H1 (cell line): ENCODE results near the gene DAP. TPM values are rescaled to one million over a fixed set of nuclear protein-coding genes. Genes with fewer than 3 reads are reported as not detected.

Source experiments
- CTCF ChIA-PET: fragments of 300-600 bp; sonication (Branson Sonifier 250); formaldehyde crosslinking; loops from one replicate; lab custom pipeline; 2021; ENCODE audit not compliant: partially characterized antibody; lab: Charles Lee
- POLR2A ChIA-PET: fragments of 300-600 bp; sonication (Branson Sonifier 250); formaldehyde crosslinking; loops from one replicate; lab custom pipeline; 2021; ENCODE audit warnings: inconsistent platforms; ENCODE audit not compliant: partially characterized antibody; lab: Charles Lee
- DNase-seq, 2 experiments: peaks; one replicate each; pipeline versions ENCODE4 v3.0.0 to v3.0.0-alpha.2; 2010 to 2022; ENCODE audit warnings: low spot score in 2 of 2, low read depth in 1 of 2, mixed read lengths in 1 of 2
- FAIRE-seq: peaks from 2 replicates; lab custom pipeline; 2011; peaks lifted over from hg19 to GRCh38; lab: Jason Lieb, UNC
- H2AFZ ChIP-seq: 2 replicates; pipeline ENCODE4 v1.8.1; 2012; ENCODE audit warnings: low read length, inconsistent platforms
- H2AK5ac ChIP-seq: 2 replicates; pipeline ENCODE4 v1.6.1; 2013; ENCODE audit warnings: low read depth, low read length
- H2BK120ac ChIP-seq: replicated peaks from 2 replicates; pipeline ENCODE3; 2013; ENCODE audit warnings: low read depth, low read length, inconsistent platforms
- H2BK12ac ChIP-seq: 2 replicates; pipeline ENCODE4 v1.6.1; 2013; ENCODE audit warnings: low read depth, low read length
- H2BK15ac ChIP-seq: 2 replicates; pipeline ENCODE4 v1.6.1; 2013; ENCODE audit warnings: low read length
- H2BK20ac ChIP-seq: 2 replicates; pipeline ENCODE4 v1.6.1; 2013; ENCODE audit warnings: low read length
- H2BK5ac ChIP-seq: 2 replicates; pipeline ENCODE4 v1.6.1; 2013; ENCODE audit warnings: low read depth, low read length
- H3K14ac ChIP-seq: 2 replicates; pipeline ENCODE4 v1.6.1; 2013; ENCODE audit warnings: inconsistent platforms; ENCODE audit not compliant: insufficient read length
- H3K18ac ChIP-seq: 2 replicates; pipeline ENCODE4 v1.6.1; 2013; ENCODE audit warnings: low read length; ENCODE audit errors: extremely low read depth
- H3K23ac ChIP-seq: 2 replicates; pipeline ENCODE4 v1.6.1; 2013; ENCODE audit warnings: inconsistent platforms; ENCODE audit not compliant: insufficient read length
- H3K23me2 ChIP-seq: 2 replicates; pipeline ENCODE4 v1.6.1; 2013; ENCODE audit warnings: low read depth, low read length
- H3K27ac ChIP-seq: 2 replicates; pipeline ENCODE4 v1.6.1; 2011; ENCODE audit warnings: low read depth, low read length, inconsistent platforms
- H3K27me3 ChIP-seq, 4 experiments: replicated peaks in 1 of 4; 1 replicate in 1 of 4; 2 replicates in 3 of 4; pipeline versions ENCODE4 v1.6.1 to v1.8.1; 2011 to 2013; ENCODE audit warnings: low read length in 3 of 4, mild to moderate bottlenecking in 3 of 4, inconsistent platforms in 2 of 4, mixed read lengths in 2 of 4, moderate library complexity in 1 of 4; ENCODE audit not compliant: control insufficient read depth in 3 of 4, insufficient read depth in 3 of 4; ENCODE audit errors: extremely low read depth in 1 of 4
- H3K36me3 ChIP-seq, 4 experiments: 2 replicates each; pipeline versions ENCODE4 v1.6.1 to v1.8.1; 2011 to 2013; ENCODE audit warnings: mild to moderate bottlenecking in 4 of 4, low read length in 3 of 4, moderate library complexity in 2 of 4, control low read depth in 1 of 4, inconsistent platforms in 1 of 4; ENCODE audit not compliant: insufficient read depth in 4 of 4, control insufficient read depth in 2 of 4
- H3K4ac ChIP-seq: replicated peaks from 2 replicates; pipeline ENCODE3; 2013; ENCODE audit warnings: low read length, low read depth, mixed read lengths, inconsistent platforms; ENCODE audit not compliant: insufficient read length
- H3K4me1 ChIP-seq, 4 experiments: replicated peaks in 1 of 4; 1 replicate in 1 of 4; 2 replicates in 3 of 4; pipeline versions ENCODE4 v1.6.1 to v1.8.1; 2011 to 2013; ENCODE audit warnings: low read length in 3 of 4, inconsistent platforms in 2 of 4, mixed read lengths in 1 of 4; ENCODE audit not compliant: insufficient read depth in 4 of 4, control insufficient read depth in 3 of 4
- H3K4me2 ChIP-seq, 2 experiments: 2 replicates each; pipeline versions ENCODE4 v1.6.1 to v1.8.1; 2011 to 2013; ENCODE audit warnings: low read depth in 2 of 2, low read length in 2 of 2, control low read depth in 1 of 2, inconsistent platforms in 1 of 2, mild to moderate bottlenecking in 1 of 2; ENCODE audit not compliant: insufficient read depth in 1 of 2
- H3K4me3 ChIP-seq, 4 experiments: fragments of 200-600, 300-600 bp in 1 of 4; sonication (generic), shearing (Covaris generic), sonication (Bioruptor Twin) in 1 of 4; 2 replicates each; pipeline versions ENCODE4 v1.5.1 to v1.8.1; 2011 to 2016; ENCODE audit warnings: low read length in 4 of 4, low read depth in 3 of 4, control low read depth in 2 of 4, inconsistent platforms in 2 of 4, mild to moderate bottlenecking in 2 of 4, mixed read lengths in 1 of 4, moderate library complexity in 1 of 4; ENCODE audit not compliant: insufficient read depth in 2 of 4; ENCODE audit errors: extremely low read depth in 1 of 4
- H3K56ac ChIP-seq: replicated peaks from 2 replicates; pipeline ENCODE3; 2013; ENCODE audit warnings: low read depth, mild to moderate bottlenecking, mixed read lengths, low read length, inconsistent platforms; ENCODE audit not compliant: insufficient read length
- H3K79me1 ChIP-seq: 2 replicates; pipeline ENCODE4 v1.6.1; 2013; ENCODE audit warnings: low read depth, low read length, control low read depth
- H3K79me2 ChIP-seq, 2 experiments: 2 replicates each; pipeline versions ENCODE4 v1.6.1 to v1.8.1; 2012 to 2013; ENCODE audit warnings: low read length in 2 of 2, mild to moderate bottlenecking in 2 of 2, inconsistent platforms in 1 of 2; ENCODE audit not compliant: insufficient read depth in 2 of 2, control insufficient read depth in 1 of 2
- H3K9ac ChIP-seq, 4 experiments: replicated peaks in 1 of 4; 1 replicate in 1 of 4; 2 replicates in 3 of 4; pipeline versions ENCODE4 v1.6.1 to v1.8.1; 2011 to 2013; ENCODE audit warnings: low read depth in 3 of 4, low read length in 3 of 4, control low read depth in 2 of 4, mild to moderate bottlenecking in 2 of 4, moderate library complexity in 2 of 4, inconsistent platforms in 1 of 4; ENCODE audit errors: extremely low read depth in 1 of 4
- H3K9me3 ChIP-seq, 2 experiments: 2 replicates each; pipeline versions ENCODE4 v1.6.1 to v1.8.1; 2012 to 2013; ENCODE audit warnings: mild to moderate bottlenecking in 2 of 2, moderate library complexity in 2 of 2, control low read depth in 1 of 2, inconsistent platforms in 1 of 2, low read depth in 1 of 2, low read length in 1 of 2, mixed read lengths in 1 of 2; ENCODE audit not compliant: insufficient read depth in 2 of 2
- H4K20me1 ChIP-seq, 2 experiments: replicated peaks in 1 of 2; 2 replicates each; pipeline versions ENCODE3 to v1.8.1; 2011 to 2013; ENCODE audit warnings: inconsistent platforms in 2 of 2, low read length in 2 of 2, mild to moderate bottlenecking in 1 of 2; ENCODE audit not compliant: insufficient read depth in 2 of 2, control insufficient read depth in 1 of 2
- H4K5ac ChIP-seq: 2 replicates; pipeline ENCODE4 v1.6.1; 2013; ENCODE audit warnings: low read length, low read depth, mixed read lengths, inconsistent platforms; ENCODE audit not compliant: insufficient read length
- H4K8ac ChIP-seq: 2 replicates; pipeline ENCODE4 v1.8.0; 2013; ENCODE audit warnings: mild to moderate bottlenecking, moderate library complexity, low read length, inconsistent platforms; ENCODE audit not compliant: insufficient read depth; ENCODE audit errors: extremely low read depth
- H4K91ac ChIP-seq: replicated peaks from 2 replicates; pipeline ENCODE3; 2013; ENCODE audit warnings: low read length, mixed read lengths, inconsistent platforms; ENCODE audit not compliant: insufficient read length
- CHD2 ChIP-seq: IDR thresholded peaks from 2 replicates; pipeline ENCODE4 v1.6.1; 2012; ENCODE audit warnings: low read length, improper control_type of control experiment
- CTBP2 ChIP-seq: IDR thresholded peaks from 2 replicates; pipeline ENCODE4 v1.7.0; 2011; ENCODE audit warnings: borderline replicate concordance, mild to moderate bottlenecking, moderate library complexity, mixed read lengths, low read length; ENCODE audit not compliant: insufficient read depth, insufficient read length
- E2F6 ChIP-seq: IDR thresholded peaks from 2 replicates; pipeline ENCODE4 v1.6.1; 2012; ENCODE audit warnings: inconsistent platforms
- EGR1 ChIP-seq: IDR thresholded peaks from 2 replicates; pipeline ENCODE4 v1.6.1; 2011; ENCODE audit warnings: low read depth, low read length, borderline replicate concordance
- EP300 ChIP-seq, 2 experiments: IDR thresholded peaks; 1 replicate in 1 of 2; 2 replicates in 1 of 2; pipeline ENCODE4 v1.6.1; 2011 to 2012; ENCODE audit warnings: low read depth in 2 of 2, low read length in 2 of 2, mild to moderate bottlenecking in 2 of 2, borderline replicate concordance in 1 of 2, inconsistent platforms in 1 of 2, moderate library complexity in 1 of 2
- FOSL1 ChIP-seq: IDR thresholded peaks from 2 replicates; pipeline ENCODE4 v1.6.1; 2011; ENCODE audit warnings: mild to moderate bottlenecking, low read depth, low read length, moderate library complexity; ENCODE audit not compliant: insufficient read depth
- KDM5A ChIP-seq: fragments of 200-600 bp; IDR thresholded peaks from 2 replicates; pipeline ENCODE4 v1.7.1; 2012; ENCODE audit warnings: mild to moderate bottlenecking, low read length, inconsistent platforms, mixed read lengths
- POLR2A ChIP-seq, 2 experiments: IDR thresholded peaks; 1 replicate in 1 of 2; 2 replicates in 1 of 2; pipeline ENCODE4 v1.6.1; 2011; ENCODE audit warnings: low read depth in 2 of 2, low read length in 2 of 2, mild to moderate bottlenecking in 2 of 2; ENCODE audit errors: control extremely low read depth in 1 of 2
- POLR2AphosphoS5 ChIP-seq: IDR thresholded peaks from 2 replicates; pipeline ENCODE4 v1.6.1; 2011; ENCODE audit warnings: low read depth, low read length
- POU5F1 ChIP-seq: IDR thresholded peaks from 2 replicates; pipeline ENCODE4 v1.6.1; 2011; ENCODE audit warnings: low read depth, mild to moderate bottlenecking, low read length, moderate library complexity
- RFX5 ChIP-seq: IDR thresholded peaks from 2 replicates; pipeline ENCODE4 v1.6.1; 2011; ENCODE audit warnings: low read depth, low read length, improper control_type of control experiment, borderline replicate concordance
- RNF2 ChIP-seq: fragments of 200-900, 300-1000 bp; sonication (generic); IDR thresholded peaks from 2 replicates; pipeline ENCODE4 v1.7.1; 2016; ENCODE audit warnings: borderline replicate concordance, low read depth, mild to moderate bottlenecking, antibody characterized with exemption, low read length; ENCODE audit not compliant: poor library complexity, severe bottlenecking; ENCODE audit errors: missing control alignments
- SIRT6 ChIP-seq: IDR thresholded peaks from one replicate; pipeline ENCODE4 v1.7.1; 2012; ENCODE audit warnings: low read length, inconsistent platforms
- YY1 ChIP-seq: IDR thresholded peaks from 2 replicates; pipeline ENCODE4 v1.6.1; 2011; ENCODE audit warnings: low read depth, mild to moderate bottlenecking, low read length
- WGBS, 2 experiments: shearing (Covaris generic) in 1 of 2; methylation state at CpG; one replicate each; pipeline versions ENCODE4 v1.1.6 to v1.1.7; 2013 to 2015; ENCODE audit warnings: low lambda C conversion rate in 2 of 2, mixed read lengths in 2 of 2, inconsistent platforms in 1 of 2, low coverage in 1 of 2, missing lambda C conversion rate in 1 of 2; ENCODE audit not compliant: insufficient replicate concordance in 2 of 2, insufficient coverage in 1 of 2, insufficient read length in 1 of 2; ENCODE audit errors: extremely low coverage in 1 of 2, missing lambda C conversion rate in 1 of 2; 5-methylcytosine and 5-hydroxymethylcytosine counted together
- polyA plus RNA-seq, 7 experiments: library from polyadenylated mRNA; depleted of rRNA in 3 of 7; stranded (reverse) in 5 of 7; unstranded in 2 of 7; fragments of >200 nt in 5 of 7; fragments of 200-250 nt in 2 of 7; gene quantifications; 1 replicate in 5 of 7; 2 replicates in 1 of 7; 4 replicates in 1 of 7; pipeline versions ENCODE4 v1.2.1 to v1.2.3, GENCODE V29; 2011 to 2013; ENCODE audit warnings: missing spikeins in 2 of 7, mixed read lengths in 2 of 7
- total RNA-seq: library from RNA; stranded (reverse); fragmentation: NEBNext Ultra II Directional; extraction: Animal tissue kit (Norgen Biotek cat#: 25700); gene quantifications from 2 replicates; pipeline ENCODE4 v1.2.1, GENCODE V29; 2021

The DAP gene
- total and polyA plus RNA-seq, 2 of the 8 experiments (the other 6 are each of a cell fraction or from before 2014, with no cell fraction given): 26.2 to 44.4 TPM

DNA sequence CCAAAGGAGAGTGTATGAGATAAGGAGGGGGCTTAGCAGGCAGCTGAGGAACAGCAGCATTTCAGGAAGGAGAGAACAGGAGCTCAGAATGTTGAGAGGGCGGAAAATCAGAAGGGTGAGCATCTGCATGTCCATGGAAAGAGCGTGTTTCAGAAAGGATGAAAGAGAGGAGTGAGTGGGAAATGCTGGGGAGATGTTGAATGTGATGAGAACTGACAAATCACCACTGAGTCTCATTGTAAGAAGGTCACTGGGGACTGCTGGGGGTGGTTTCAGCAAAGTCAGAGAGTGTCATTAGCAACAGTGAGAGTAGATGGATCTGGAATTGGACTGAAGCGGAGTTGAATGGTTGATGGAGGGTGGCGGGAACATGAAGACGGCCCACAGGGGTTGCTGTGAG lies 131.4 kb downstream of the DAP start:
- Histone ChIP-seq H3K79me1 (no peaks in the 10 kb centered on the region), H2BK12ac (peak overlapping the region; percentile 82; the same call in 1 of the 2 replicates), H4K8ac (no peak overlapping the region), H2AFZ (no peak overlapping the region), H3K4ac (no peak overlapping the region), H2AK5ac (peak overlapping the region; percentile 89; the same call in 1 of the 2 replicates), H3K4me2 (no peak overlapping the region), H3K56ac (no peak overlapping the region), H3K9me3 (no peaks in the 10 kb centered on the region), H3K4me1 (peaks cover 2 to 17% (median 10%) of the 10 kb centered on the region in 4 experiments; a peak in 6 of 7 replicates), H3K23ac (no peak overlapping the region), H3K14ac (no peak overlapping the region), H3K27me3 (no peaks in the 10 kb centered on the region), H2BK120ac (no peak overlapping the region), H3K79me2 (peaks cover 0 to 9% of the 10 kb centered on the region in 2 experiments; a peak in 1 of 4 replicates), H2BK15ac (peak overlapping the region; percentile 49), H3K36me3 (no peaks in the 10 kb centered on the region), H4K5ac (no peak overlapping the region), H4K20me1 (no peaks in the 10 kb centered on the region), H3K27ac (no peak overlapping the region), H2BK5ac (no peak overlapping the region), H3K23me2 (peaks cover 3% of the 10 kb centered on the region; the same call in 1 of the 2 replicates), H3K4me3 (no peak overlapping the region), H4K91ac (no peak overlapping the region), H2BK20ac (0 out of 2 replicates have a peak overlapping the region, but pooled peaks have one; percentile 21), H3K9ac (no peak overlapping the region), H3K18ac (no peak overlapping the region)
- WGBS, 2 experiments: 94% methylated on average over 5 of the region's 5 CpGs; no CpG with 5 or more reads in 1 of the 2 experiments
- CTCF ChIA-PET: interaction anchor here (0.7 to 9.6 kb wide), 18 partner anchors 7 to 183 kb away, joined by 3 to 199 read pairs (median 10); no protein-coding TSS in a partner anchor
- POLR2A ChIA-PET: no interaction called here
- no peak for FAIRE-seq
- TF ChIP-seq FOSL1 (no peak), POU5F1 (no peak), POLR2AphosphoS5 (no peak), POLR2A (IDR thresholded peaks at IDR 0.05; ENCODE audit: control extremely low read depth in 1 of 2, low read depth in 2 of 2, low read length in 2 of 2) (no peak), SIRT6 (no peak), KDM5A (no peak), CTBP2 (no peak), EP300 (IDR thresholded peaks at IDR 0.05; ENCODE audit: borderline replicate concordance in 1 of 2, low read depth in 2 of 2, low read length in 2 of 2) (no peak), RFX5 (no peak), E2F6 (no peak), YY1 (no peak), EGR1 (no peak), RNF2 (no peak), CHD2 (no peak)
- DNase-seq: no peak
